Effector memory CD4-positive, alpha-beta T cell (primary cell): ENCODE data around the gene CCDC47.

Source experiments
- DNase-seq, 3 donors: peaks; one replicate each; pipeline ENCODE4 v3.0.0-alpha.2; 2020
- H3K27ac ChIP-seq: 2 replicates; pipeline ENCODE4 v1.7.0; 2013; ENCODE audit warnings: mild to moderate bottlenecking, low read length, moderate library complexity; ENCODE audit not compliant: insufficient read depth, poor library complexity, severe bottlenecking
- H3K27me3 ChIP-seq: replicated peaks from 2 replicates; pipeline ENCODE4 v1.7.0; 2013; ENCODE audit warnings: mild to moderate bottlenecking, low read length; ENCODE audit not compliant: insufficient read depth, control insufficient read depth, poor library complexity, severe bottlenecking
- H3K36me3 ChIP-seq: 2 replicates; pipeline ENCODE4 v1.7.0; 2013; ENCODE audit warnings: mild to moderate bottlenecking, low read length, moderate library complexity; ENCODE audit not compliant: control insufficient read depth, insufficient read depth
- H3K4me1 ChIP-seq: 2 replicates; pipeline ENCODE4 v1.7.0; 2013; ENCODE audit warnings: low read length, mild to moderate bottlenecking; ENCODE audit not compliant: control insufficient read depth, insufficient read depth, poor library complexity, severe bottlenecking
- H3K4me3 ChIP-seq: 2 replicates; pipeline ENCODE4 v1.7.0; 2013; ENCODE audit warnings: low read length, low read depth, mild to moderate bottlenecking; ENCODE audit not compliant: insufficient read depth, poor library complexity, severe bottlenecking
- H3K9me3 ChIP-seq: 2 replicates; pipeline ENCODE4 v1.7.0; 2013; ENCODE audit warnings: mild to moderate bottlenecking, low read length, moderate library complexity; ENCODE audit not compliant: control insufficient read depth

CCDC47 gene

DNA sequence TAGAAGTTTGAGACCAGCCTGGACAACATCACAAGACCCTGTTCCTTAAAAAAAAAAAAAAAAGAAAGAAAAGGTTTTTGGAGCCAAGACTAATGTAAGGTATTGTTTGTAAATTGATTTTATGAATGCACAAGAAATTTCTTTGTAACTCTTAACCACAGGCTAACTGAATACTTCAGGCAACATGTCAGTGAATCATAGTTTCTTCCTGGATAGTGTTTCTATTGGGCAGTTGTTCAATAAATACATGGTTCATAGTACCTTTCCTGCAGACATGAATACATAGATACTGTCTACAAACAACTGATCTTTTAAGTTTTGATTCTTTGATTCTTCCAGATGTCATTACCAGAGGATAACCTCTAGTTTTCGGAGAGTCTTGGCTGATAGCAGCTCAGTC, 12.2 kb upstream of the CCDC47 start:
- Histone ChIP-seq H3K27me3 (no peaks in the 10 kb centered on the region), H3K36me3 (peaks cover 32% of the 10 kb centered on the region), H3K9me3 (no peaks in the 10 kb centered on the region), H3K4me1 (no peaks in the 10 kb centered on the region), H3K27ac (no peak overlapping the region), H3K4me3 (no peak overlapping the region)
- no peak for DNase-seq

DNA sequence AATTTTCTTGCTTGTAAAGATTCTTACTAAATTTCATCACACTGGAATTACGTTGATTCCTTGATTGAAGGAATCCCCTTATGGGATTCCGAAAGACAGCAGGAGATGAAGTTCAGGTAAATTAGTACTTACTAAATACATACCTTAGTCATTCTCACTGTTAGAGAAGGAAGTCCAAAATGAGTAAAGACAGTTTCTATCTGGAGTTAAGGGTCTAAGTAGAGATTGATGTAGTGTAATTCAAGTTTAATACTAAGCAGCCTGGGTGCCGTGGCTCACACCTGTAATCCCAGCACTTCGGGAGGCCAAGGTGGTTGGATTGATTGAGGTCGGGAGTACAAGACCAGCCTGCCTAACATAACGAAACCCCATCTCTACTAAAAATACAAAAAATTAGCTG, 10.1 kb upstream of the CCDC47 start:
- H3K27me3 ChIP-seq = no peaks in the 10 kb centered on the region
- no peaks in the 10 kb centered on the region for H3K4me1 ChIP-seq
- H3K36me3 ChIP-seq = peaks cover 22% of the 10 kb centered on the region
- H3K27ac ChIP-seq = no peak overlapping the region
- no peak for DNase-seq
- H3K4me3 ChIP-seq = no peak overlapping the region
- H3K9me3 ChIP-seq = no peaks in the 10 kb centered on the region

DNA sequence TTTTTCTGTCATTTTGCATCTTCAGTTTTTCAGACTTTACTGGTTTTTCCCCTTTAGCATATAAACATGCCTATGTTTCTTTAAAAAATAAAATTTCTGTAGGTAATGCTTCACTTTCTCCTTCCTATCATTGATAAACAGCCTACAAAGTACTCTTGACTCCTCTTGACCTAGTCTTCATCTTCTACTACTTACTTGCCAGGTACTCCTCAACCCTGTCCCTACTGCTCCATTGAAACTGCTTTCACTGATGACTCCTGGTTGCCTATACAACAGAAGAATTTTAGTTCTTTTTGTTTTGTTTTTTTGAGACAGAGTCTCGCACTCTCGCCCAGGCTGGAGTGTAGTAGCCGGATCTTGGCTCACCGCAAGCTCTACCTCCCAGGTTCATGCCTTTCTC, 7.5 kb upstream of the CCDC47 start:
- Histone ChIP-seq H3K27me3 (no peaks in the 10 kb centered on the region), H3K27ac (no peak overlapping the region), H3K9me3 (no peaks in the 10 kb centered on the region), H3K36me3 (peaks cover 14% of the 10 kb centered on the region), H3K4me1 (peaks cover 9% of the 10 kb centered on the region), H3K4me3 (no peak overlapping the region)
- DNase-seq = no peak

DNA sequence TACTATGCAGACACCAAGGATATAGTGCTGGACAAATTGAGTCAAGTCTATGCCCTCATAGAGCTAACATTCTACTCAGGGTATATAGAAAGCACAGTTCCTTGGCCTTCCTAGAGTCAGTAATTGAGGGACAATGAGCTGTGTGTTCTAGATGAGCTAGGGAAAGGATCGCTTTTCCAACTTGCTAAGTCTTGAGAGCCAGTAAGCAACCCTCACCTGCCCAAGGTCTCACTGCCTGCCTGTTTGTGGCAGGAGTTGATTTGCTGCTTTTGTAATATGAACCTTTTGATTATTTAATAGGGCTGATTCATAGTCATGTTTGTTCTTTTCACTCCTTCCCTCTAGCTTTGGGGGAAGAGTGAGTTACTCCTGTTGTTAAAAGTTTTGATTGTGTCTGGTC, 7.1 kb upstream of the CCDC47 start:
- H3K9me3 ChIP-seq = no peaks in the 10 kb centered on the region
- H3K4me1 ChIP-seq = peaks cover 14% of the 10 kb centered on the region
- H3K4me3 ChIP-seq = no peak overlapping the region
- H3K36me3 ChIP-seq = peaks cover 14% of the 10 kb centered on the region
- no peak overlapping the region for H3K27ac ChIP-seq
- DNase-seq = no peak
- H3K27me3 ChIP-seq = no peaks in the 10 kb centered on the region

DNA sequence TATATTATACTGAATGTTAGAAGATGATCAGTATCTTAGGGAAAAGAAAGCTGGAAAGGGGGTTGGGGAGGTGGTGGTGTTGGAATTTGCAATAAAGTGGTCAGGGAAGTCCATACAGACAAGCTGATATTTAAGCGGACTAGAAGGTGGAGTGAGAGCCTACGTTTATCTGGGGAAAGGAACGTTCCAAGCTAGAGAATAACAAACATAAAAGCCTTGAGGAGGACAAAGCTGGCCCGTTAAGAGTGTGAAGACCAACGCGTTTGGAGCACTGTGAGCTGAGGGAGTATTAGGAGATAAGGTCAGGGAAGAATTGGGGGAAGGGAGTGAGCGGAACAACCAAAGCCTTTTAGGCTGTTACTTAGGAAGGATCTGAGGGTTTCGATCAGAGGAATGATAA, 2.0 kb upstream of the CCDC47 start:
- Histone ChIP-seq H3K9me3 (no peaks in the 10 kb centered on the region), H3K36me3 (peaks cover 14% of the 10 kb centered on the region), H3K27ac (peak overlapping the region; percentile 95), H3K4me1 (peaks cover 32% of the 10 kb centered on the region), H3K27me3 (no peaks in the 10 kb centered on the region), H3K4me3 (peak overlapping the region; percentile 79)
- DNase-seq = no peak

DNA sequence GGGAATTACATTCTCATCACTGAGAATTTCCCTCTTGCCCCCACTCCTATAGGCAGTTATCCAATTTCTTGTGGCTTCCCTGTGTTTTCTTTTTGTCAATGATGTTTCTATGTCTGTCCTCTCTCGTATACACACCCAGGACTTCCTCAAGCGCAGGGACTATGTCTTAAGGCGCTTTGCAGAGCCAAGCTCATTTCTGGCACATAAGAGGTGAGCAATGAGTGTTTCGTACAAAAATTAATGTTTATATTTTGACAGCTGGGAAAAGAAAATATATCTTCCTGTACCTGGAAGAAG, 1.5 kb upstream of the CCDC47 start:
- no peak for DNase-seq
- Histone ChIP-seq H3K4me1 (peaks cover 32% of the 10 kb centered on the region), H3K4me3 (peak overlapping the region; percentile 79), H3K27me3 (no peaks in the 10 kb centered on the region), H3K9me3 (no peaks in the 10 kb centered on the region), H3K27ac (peak overlapping the region; percentile 95), H3K36me3 (peaks cover 14% of the 10 kb centered on the region)

DNA sequence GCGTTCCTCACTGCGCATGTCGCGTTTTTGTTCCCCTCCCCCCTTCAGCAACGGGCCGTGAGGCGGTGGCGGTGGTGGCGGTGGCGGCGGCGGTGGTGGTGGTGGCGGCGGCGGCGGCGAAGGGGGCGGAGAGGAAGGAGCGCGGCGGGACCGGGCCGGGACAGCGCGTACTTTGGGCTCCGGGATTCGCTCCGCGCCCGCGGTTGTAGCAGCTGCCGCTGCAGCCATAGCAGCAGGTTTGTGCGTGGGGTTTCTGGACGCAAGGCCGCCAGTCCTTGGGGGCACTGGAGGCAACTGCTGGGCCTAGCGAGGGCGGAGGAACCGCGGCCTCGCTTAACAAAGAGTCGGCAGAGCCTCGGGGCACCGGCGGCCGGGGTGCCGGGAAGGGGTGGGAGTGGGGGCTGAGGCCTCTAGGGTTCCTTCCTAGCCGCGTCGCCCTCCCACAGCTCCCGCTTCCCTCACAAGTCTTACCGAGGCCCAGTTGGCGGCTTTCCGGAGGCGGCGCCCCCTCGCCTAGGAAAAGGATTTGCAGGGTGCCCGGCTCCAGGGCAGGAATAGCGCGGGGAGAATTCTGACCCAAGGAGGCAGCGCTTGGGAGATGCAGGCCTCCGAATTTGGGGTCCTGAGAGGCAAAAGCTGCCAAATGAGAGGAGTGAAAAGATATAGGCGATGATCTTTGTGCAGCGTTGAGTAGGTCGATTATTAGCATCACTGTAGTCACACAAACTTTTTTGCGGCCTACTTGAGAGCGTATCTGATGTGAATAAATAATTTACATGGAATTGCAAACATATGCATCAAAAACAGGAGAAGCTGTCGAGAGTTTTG, 958 bp upstream of the CCDC47 start, which contains the start of gene DDX42:
Gene DDX42, plus strand, starts transcription at position 30 of the 828 bp plus-strand sequence. CDS start 12,880 bp downstream, outside the sequence.
- Histone ChIP-seq H3K27me3 (no peaks in the 10 kb centered on the region), H3K27ac (peak within 1 kb of the TSS; percentile 95), H3K4me3 (peak within 1 kb of the TSS; percentile 85), H3K9me3 (no peaks in the 10 kb centered on the region), H3K4me1 (peaks cover 32% of the 10 kb centered on the region), H3K36me3 (peaks cover 14% of the 10 kb centered on the region)
- DNase-seq = peak in 2 of 3 donors; percentile 87 to 89

DNA sequence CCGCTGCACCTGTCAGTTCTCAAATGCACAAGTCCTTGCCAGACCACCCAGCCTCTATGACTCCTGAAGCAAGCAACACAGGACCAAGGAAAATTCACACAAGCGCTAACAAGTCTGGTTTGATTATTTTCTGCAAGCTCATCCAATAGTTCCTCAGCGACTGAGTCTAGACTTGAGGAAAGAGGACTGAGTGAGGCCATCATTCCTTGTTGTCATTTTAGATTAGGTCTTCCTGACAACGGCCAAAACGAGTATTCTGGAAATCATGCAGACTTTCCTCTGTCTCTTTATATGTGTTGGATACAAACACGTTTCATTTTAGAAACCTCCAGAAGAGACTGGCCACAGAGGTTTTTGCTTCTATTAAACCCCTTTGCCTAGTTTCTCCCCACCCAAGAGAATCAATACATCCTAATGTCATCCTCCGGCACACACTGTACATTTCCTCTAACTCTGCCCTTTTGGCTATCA, 561 bp downstream of the CCDC47 start:
- H3K27me3 ChIP-seq = no peaks in the 10 kb centered on the region
- H3K27ac ChIP-seq = peak overlapping the region; percentile 95
- no peaks in the 10 kb centered on the region for H3K9me3 ChIP-seq
- peaks cover 3% of the 10 kb centered on the region for H3K36me3 ChIP-seq
- no peak for DNase-seq
- H3K4me1 ChIP-seq = peaks cover 32% of the 10 kb centered on the region
- H3K4me3 ChIP-seq = peak overlapping the region; percentile 85

DNA sequence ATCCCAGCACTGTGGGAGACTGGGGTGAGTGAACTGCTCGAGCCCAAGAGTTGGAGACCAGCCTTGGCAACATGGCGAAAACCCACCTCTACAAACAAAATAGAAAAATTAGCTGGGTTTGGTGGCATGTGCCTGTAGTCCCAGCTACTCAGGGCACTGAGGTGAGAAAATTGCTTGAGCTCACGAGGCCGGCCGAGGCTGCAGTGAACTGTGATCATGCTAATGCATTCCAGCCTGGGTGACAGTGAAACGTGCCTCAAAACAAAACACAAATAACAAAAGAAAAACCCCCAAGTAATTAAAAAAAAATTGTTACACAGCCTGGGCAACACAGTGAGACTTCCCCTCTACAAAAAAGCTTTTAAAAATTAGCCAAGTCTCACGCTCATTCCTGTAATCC, 5.0 kb downstream of the CCDC47 start:
- Histone ChIP-seq H3K4me3 (no peak overlapping the region), H3K9me3 (no peaks in the 10 kb centered on the region), H3K36me3 (peaks cover 19% of the 10 kb centered on the region), H3K27ac (no peak overlapping the region), H3K27me3 (no peaks in the 10 kb centered on the region), H3K4me1 (peaks cover 8% of the 10 kb centered on the region)
- DNase-seq = no peak

DNA sequence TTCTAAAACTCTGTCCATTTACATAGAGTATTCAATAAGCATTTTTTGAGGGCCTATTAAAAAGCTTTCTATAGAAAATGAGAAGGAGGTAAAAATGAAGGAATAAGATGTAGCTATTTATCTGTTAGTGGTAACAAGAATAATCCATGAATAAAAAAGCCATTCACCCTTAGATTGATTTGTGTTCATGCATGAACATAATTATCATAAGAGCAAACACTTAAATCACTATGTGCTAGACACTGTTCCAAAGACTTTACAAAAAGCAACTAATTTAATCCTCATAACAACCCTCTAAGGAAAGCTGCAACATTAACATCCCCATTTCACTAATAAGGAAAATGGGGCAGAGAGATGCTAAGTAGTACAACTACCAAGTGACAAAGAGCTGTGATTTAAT, 6.6 kb downstream of the CCDC47 start:
- Histone ChIP-seq H3K27me3 (no peaks in the 10 kb centered on the region), H3K36me3 (peaks cover 33% of the 10 kb centered on the region), H3K4me3 (no peak overlapping the region), H3K4me1 (no peaks in the 10 kb centered on the region), H3K9me3 (no peaks in the 10 kb centered on the region), H3K27ac (no peak overlapping the region)
- DNase-seq = no peak
